Esophagus muscularis mucosa (tissue), 4 donors: Measurements from ENCODE around the gene DNAH11. TPM values are rescaled to one million over a fixed set of nuclear protein-coding genes. Genes with fewer than 3 reads are reported as not detected.

Experiments used
- DNase-seq: peaks from one replicate; pipeline ENCODE4 v3.0.0-alpha.2; 2017; ENCODE audit errors: extremely low spot score
- H3K27ac ChIP-seq, 4 donors: fragments of 200-600 bp; sonication (generic); replicated peaks in 1 of 4; 1 replicate in 3 of 4; 2 replicates in 1 of 4; pipeline ENCODE4 v1.5.1; 2016 to 2019; ENCODE audit warnings: mild to moderate bottlenecking in 1 of 4
- H3K27me3 ChIP-seq, 4 donors: fragments of 200-600 bp; sonication (generic); one replicate each; pipeline versions ENCODE4 v1.5.1 to v1.6.0; 2016 to 2019
- H3K36me3 ChIP-seq, 4 donors: fragments of 200-600 bp; sonication (generic); one replicate each; pipeline ENCODE4 v1.5.1; 2016 to 2019
- H3K4me1 ChIP-seq, 4 donors: fragments of 200-600 bp; sonication (generic); one replicate each; pipeline ENCODE4 v1.5.1; 2016 to 2019
- H3K4me3 ChIP-seq, 4 donors: fragments of 200-600 bp; sonication (generic); 1 replicate in 2 of 4; 2 replicates in 2 of 4; pipeline ENCODE4 v1.5.1; 2016 to 2019; ENCODE audit warnings: mild to moderate bottlenecking in 4 of 4, moderate library complexity in 1 of 4
- H3K9me3 ChIP-seq, 4 donors: fragments of 200-600 bp; sonication (generic); 1 replicate in 3 of 4; 2 replicates in 1 of 4; pipeline ENCODE4 v1.5.1; 2016 to 2019
- EP300 ChIP-seq: sonication (generic); formaldehyde crosslinking; IDR thresholded peaks from one replicate; pipeline ENCODE4 v1.6.1; 2017; ENCODE audit warnings: antibody characterized with exemption
- POLR2A ChIP-seq: fragments of 450-650 bp; IDR thresholded peaks from one replicate; pipeline ENCODE4 v1.6.1; 2017; ENCODE audit warnings: antibody characterized with exemption, moderate library complexity, mild to moderate bottlenecking, low read depth
- POLR2AphosphoS5 ChIP-seq, 2 donors: sonication (generic); formaldehyde crosslinking; IDR thresholded peaks; one replicate each; pipeline ENCODE4 v1.6.1; 2017; ENCODE audit warnings: antibody characterized with exemption in 2 of 2
- WGBS: methylation state at CpG from one replicate; pipeline ENCODE4 v1.1.5; 2018; 5-methylcytosine and 5-hydroxymethylcytosine counted together
- intact Hi-C: fragments of 100-400 bp; cut with DNase I; formaldehyde crosslinking; loops from one replicate; pipeline ENCODE4 v1.15.1; 2023
- total RNA-seq, 4 donors: library from RNA; depleted of rRNA; stranded (reverse); fragments of >200 nt; gene quantifications; one replicate each; pipeline versions ENCODE4 v1.1.0 to v1.2.1, GENCODE V29; 2016
- TF ChIP-seq, protein P1 (sequence below), 3 experiments: fragments of 200-600 bp in 2 of 3; fragments of 450-650 bp in 1 of 3; sonication (generic) in 2 of 3; IDR thresholded peaks; one replicate each; pipeline ENCODE4 v1.5.1; 2017 to 2019; ENCODE audit warnings: antibody characterized with exemption in 3 of 3, mild to moderate bottlenecking in 2 of 3, moderate library complexity in 1 of 3

DNAH11 gene
- total RNA-seq, 4 donors from 2014 or later = 8.7 to 16.6 (median 13.1) TPM

- intact Hi-C loops = no loop called here
- Histone ChIP-seq H3K27ac (peak overlapping the region; percentile 22 to 74 (median 36)), H3K36me3 (no peaks in the 10 kb centered on the region), H3K4me1 (peaks cover 32 to 75% (median 60%) of the 10 kb centered on the region in 4 donors), H3K9me3 (no peaks in the 10 kb centered on the region), H3K4me3 (no peak overlapping the region), H3K27me3 (no peaks in the 10 kb centered on the region)
- no peak for DNase-seq
- WGBS = 69% methylated on average over 3 of the region's 3 CpGs
- TF ChIP-seq, protein P1, sequence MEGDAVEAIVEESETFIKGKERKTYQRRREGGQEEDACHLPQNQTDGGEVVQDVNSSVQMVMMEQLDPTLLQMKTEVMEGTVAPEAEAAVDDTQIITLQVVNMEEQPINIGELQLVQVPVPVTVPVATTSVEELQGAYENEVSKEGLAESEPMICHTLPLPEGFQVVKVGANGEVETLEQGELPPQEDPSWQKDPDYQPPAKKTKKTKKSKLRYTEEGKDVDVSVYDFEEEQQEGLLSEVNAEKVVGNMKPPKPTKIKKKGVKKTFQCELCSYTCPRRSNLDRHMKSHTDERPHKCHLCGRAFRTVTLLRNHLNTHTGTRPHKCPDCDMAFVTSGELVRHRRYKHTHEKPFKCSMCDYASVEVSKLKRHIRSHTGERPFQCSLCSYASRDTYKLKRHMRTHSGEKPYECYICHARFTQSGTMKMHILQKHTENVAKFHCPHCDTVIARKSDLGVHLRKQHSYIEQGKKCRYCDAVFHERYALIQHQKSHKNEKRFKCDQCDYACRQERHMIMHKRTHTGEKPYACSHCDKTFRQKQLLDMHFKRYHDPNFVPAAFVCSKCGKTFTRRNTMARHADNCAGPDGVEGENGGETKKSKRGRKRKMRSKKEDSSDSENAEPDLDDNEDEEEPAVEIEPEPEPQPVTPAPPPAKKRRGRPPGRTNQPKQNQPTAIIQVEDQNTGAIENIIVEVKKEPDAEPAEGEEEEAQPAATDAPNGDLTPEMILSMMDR (IDR thresholded peaks at IDR 0.05) = no peak
- no peak for TF ChIP-seq POLR2AphosphoS5 (IDR thresholded peaks at IDR 0.05)
- TF ChIP-seq POLR2A = no peak
- TF ChIP-seq EP300 = no peak
Measured at GRCh38 chr7:21941611-21942141, 398.8 kb downstream of the DNAH11 start.

DNA sequence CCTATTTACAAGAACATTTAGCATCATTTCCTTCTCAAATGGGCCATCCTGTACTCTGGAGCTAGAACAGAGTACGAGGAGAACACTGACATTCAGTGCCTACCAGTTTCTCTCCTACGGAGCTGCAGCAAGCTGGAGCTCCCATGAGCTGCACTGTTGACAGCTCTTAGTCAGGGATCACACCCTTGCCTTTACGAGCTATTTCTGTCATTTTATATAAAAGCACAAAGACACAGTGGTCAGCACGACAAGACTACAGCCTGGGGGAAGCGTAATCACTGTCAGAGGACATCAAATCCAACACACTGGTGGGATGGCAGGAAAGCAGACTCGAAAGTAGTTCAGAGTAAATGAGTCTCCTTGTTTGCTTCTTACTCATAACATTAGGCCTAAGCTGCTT is 400.1 kb downstream of the DNAH11 start:
- no peak for DNase-seq
- no peaks in the 10 kb centered on the region for H3K27me3 ChIP-seq
- WGBS = 44% methylated on average over 6 of the region's 6 CpGs
- no peaks in the 10 kb centered on the region for H3K36me3 ChIP-seq
- H3K27ac ChIP-seq = peak overlapping the region; percentile 37 to 74 (median 60)
- peaks cover 32 to 75% (median 60%) of the 10 kb centered on the region in 4 donors for H3K4me1 ChIP-seq
- no peaks in the 10 kb centered on the region for H3K9me3 ChIP-seq
- TF ChIP-seq POLR2AphosphoS5 (IDR thresholded peaks at IDR 0.05) = no peak
- TF ChIP-seq EP300 = no peak
- TF ChIP-seq, protein P1 (IDR thresholded peaks at IDR 0.05) = no peak
- TF ChIP-seq POLR2A = no peak
- H3K4me3 ChIP-seq = peak overlapping the region in 2 of 4 donors; percentile 11 to 19
- intact Hi-C loops = no loop called here

- Histone ChIP-seq H3K36me3 (no peaks in the 10 kb centered on the region), H3K27me3 (no peaks in the 10 kb centered on the region), H3K4me1 (peaks cover 32 to 75% (median 60%) of the 10 kb centered on the region in 4 donors), H3K27ac (peak overlapping the region; percentile 37 to 74 (median 60)), H3K4me3 (peak overlapping the region in 2 of 4 donors; percentile 19 to 79), H3K9me3 (no peaks in the 10 kb centered on the region)
- no peak for TF ChIP-seq POLR2A
- TF ChIP-seq, protein P1 (IDR thresholded peaks at IDR 0.05) = no peak
- TF ChIP-seq POLR2AphosphoS5 (IDR thresholded peaks at IDR 0.05) = no peak
- WGBS = 70% methylated on average over 5 of the region's 5 CpGs
- intact Hi-C loops = no loop called here
- no peak for DNase-seq
Measured at GRCh38 chr7:21943436-21943835, 400.6 kb downstream of the DNAH11 start.

DNA sequence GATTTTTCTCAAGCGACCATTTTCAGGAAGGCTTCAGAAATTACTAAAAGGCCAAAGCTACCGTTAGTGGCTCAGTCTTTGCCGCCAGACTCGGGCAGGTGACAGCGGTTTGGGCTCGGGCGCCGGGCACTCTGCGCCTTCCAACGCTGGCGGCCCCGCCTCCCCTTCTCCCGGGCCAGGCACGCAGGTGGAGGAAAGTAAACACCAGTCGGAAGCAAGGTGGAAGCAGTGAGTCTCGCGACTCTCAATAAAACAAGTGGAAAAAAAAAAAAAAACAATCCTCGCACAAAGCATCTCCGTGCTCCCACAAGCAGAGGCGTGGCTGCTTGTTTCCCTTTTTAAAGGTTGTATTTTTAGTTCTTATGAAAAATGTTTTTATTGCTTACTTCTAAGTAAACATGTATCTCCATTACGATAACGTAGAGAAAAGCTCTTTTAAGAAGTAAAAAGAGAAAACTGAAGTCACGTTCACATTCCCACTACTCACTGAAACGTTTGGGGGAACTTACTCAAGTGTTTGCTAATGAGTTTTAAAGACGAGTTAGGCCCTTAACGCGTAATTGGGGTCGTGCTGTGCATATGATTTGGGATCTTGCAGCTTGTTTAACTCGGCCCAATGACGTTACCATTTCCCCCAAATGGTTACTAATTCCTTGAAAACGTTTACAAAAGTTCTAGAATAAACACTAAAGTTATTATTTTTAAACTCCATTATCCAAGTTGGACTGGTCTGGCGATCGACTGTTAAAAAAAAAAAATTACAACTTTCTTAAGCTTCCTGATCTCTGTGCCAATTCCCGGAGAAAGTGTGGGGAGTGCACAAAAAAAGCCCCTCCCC is 402.0 kb downstream of the DNAH11 start:
- H3K27ac ChIP-seq = peak overlapping the region; percentile 74 to 89 (median 81)
- H3K4me1 ChIP-seq = peaks cover 25 to 61% (median 47%) of the 10 kb centered on the region in 4 donors
- no peak for DNase-seq

More for the DNA sequence above, 402.0 kb downstream of the DNAH11 start:
- 1% methylated on average over 34 of the region's 34 CpGs for WGBS
- Histone ChIP-seq H3K4me3 (peak overlapping the region; percentile 71 to 85 (median 76)), H3K36me3 (no peaks in the 10 kb centered on the region), H3K9me3 (no peaks in the 10 kb centered on the region), H3K27me3 (no peaks in the 10 kb centered on the region)
- intact Hi-C loops = no loop called here
- TF ChIP-seq POLR2A (no peak), EP300 (no peak), POLR2AphosphoS5 (IDR thresholded peaks at IDR 0.05) (no peak)
- TF ChIP-seq, protein P1 (IDR thresholded peaks at IDR 0.05) = no peak
